SU-DHL-6 (cell line): ENCODE measurements around the gene OBSL1.

Experiments used
- EZH2phosphoT487 ChIP-seq: fragments of 200-600 bp; sonication (generic), shearing (Covaris generic); conservative IDR thresholded peaks from 2 replicates; pipeline ENCODE4 v1.6.1; 2018; ENCODE audit warnings: mild to moderate bottlenecking, antibody characterized with exemption, low read length, moderate library complexity, mixed read lengths
- TF ChIP-seq, protein P1 (sequence below): fragments of 200-600 bp; sonication (generic); IDR thresholded peaks from one replicate; pipeline ENCODE4 v1.5.1; 2017; ENCODE audit warnings: antibody characterized with exemption, mild to moderate bottlenecking, low read length, moderate library complexity; ENCODE audit not compliant: insufficient read depth, poor library complexity, severe bottlenecking

DNA sequence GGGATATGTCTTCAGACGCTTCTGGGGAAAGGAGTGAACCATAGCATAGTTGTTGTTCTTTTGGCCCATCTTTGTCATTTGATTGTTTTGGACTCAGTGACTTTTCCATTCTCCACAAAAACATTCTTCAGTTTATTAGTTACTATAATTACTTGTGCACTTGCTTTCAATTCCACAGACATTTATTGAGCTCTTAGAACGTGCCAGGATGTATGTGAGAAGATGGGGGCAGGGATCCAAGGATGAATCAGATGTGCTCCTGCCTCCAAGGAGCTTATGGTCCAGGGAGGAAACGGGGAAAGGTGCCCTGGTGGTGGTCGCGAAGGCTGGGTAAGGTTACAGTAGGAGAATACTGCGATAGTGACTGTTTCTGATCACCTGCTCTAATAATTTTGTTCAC lies 49.2 kb upstream of the OBSL1 start:
- TF ChIP-seq, protein P1, sequence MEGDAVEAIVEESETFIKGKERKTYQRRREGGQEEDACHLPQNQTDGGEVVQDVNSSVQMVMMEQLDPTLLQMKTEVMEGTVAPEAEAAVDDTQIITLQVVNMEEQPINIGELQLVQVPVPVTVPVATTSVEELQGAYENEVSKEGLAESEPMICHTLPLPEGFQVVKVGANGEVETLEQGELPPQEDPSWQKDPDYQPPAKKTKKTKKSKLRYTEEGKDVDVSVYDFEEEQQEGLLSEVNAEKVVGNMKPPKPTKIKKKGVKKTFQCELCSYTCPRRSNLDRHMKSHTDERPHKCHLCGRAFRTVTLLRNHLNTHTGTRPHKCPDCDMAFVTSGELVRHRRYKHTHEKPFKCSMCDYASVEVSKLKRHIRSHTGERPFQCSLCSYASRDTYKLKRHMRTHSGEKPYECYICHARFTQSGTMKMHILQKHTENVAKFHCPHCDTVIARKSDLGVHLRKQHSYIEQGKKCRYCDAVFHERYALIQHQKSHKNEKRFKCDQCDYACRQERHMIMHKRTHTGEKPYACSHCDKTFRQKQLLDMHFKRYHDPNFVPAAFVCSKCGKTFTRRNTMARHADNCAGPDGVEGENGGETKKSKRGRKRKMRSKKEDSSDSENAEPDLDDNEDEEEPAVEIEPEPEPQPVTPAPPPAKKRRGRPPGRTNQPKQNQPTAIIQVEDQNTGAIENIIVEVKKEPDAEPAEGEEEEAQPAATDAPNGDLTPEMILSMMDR, result no peak
- TF ChIP-seq EZH2phosphoT487, result no peak
